Parathyroid adenoma (tissue), 2 donors: ENCODE data around the gene TMCC1.

Source experiments
- H2AFZ ChIP-seq: fragments of 300-600 bp; sonication (generic); one replicate; pipeline ENCODE4 v1.7.0; 2017; ENCODE audit warnings: antibody characterized with exemption, mild to moderate bottlenecking
- H3K27ac ChIP-seq: fragments of 300-600 bp; sonication (generic); one replicate; pipeline ENCODE4 v1.7.0; 2017
- H3K27me3 ChIP-seq: fragments of 300-600 bp; sonication (generic); one replicate; pipeline ENCODE4 v1.7.0; 2017; ENCODE audit warnings: low read length; ENCODE audit not compliant: control insufficient read depth, insufficient read depth
- H3K36me3 ChIP-seq: fragments of 300-600 bp; sonication (generic); one replicate; pipeline ENCODE4 v1.7.0; 2017; ENCODE audit warnings: low read length; ENCODE audit not compliant: control insufficient read depth, insufficient read depth
- H3K4me1 ChIP-seq: fragments of 300-600 bp; sonication (generic); one replicate; pipeline ENCODE4 v1.7.0; 2017; ENCODE audit warnings: control low read depth
- H3K4me2 ChIP-seq: fragments of 300-600 bp; sonication (generic); one replicate; pipeline ENCODE4 v1.7.0; 2017; ENCODE audit warnings: low read length
- H3K4me3 ChIP-seq: fragments of 300-600 bp; sonication (generic); one replicate; pipeline ENCODE4 v1.7.0; 2017; ENCODE audit warnings: low read depth, low read length
- H3K79me2 ChIP-seq: fragments of 300-600 bp; sonication (generic); one replicate; pipeline ENCODE4 v1.7.0; 2017; ENCODE audit warnings: control low read depth
- H3K9ac ChIP-seq: fragments of 300-600 bp; sonication (generic); one replicate; pipeline ENCODE4 v1.7.0; 2017; ENCODE audit warnings: mild to moderate bottlenecking
- H3K9me3 ChIP-seq: fragments of 300-600 bp; sonication (generic); one replicate; pipeline ENCODE4 v1.7.0; 2017; ENCODE audit warnings: low read length; ENCODE audit not compliant: control insufficient read depth
- TF ChIP-seq, protein P1 (sequence below): fragments of 300-600 bp; sonication (generic); IDR thresholded peaks from one replicate; pipeline ENCODE4 v1.7.0; 2017; ENCODE audit warnings: antibody characterized with exemption, mild to moderate bottlenecking
- donor health status: primary hyperparathyroidism.

Gene TMCC1

DNA sequence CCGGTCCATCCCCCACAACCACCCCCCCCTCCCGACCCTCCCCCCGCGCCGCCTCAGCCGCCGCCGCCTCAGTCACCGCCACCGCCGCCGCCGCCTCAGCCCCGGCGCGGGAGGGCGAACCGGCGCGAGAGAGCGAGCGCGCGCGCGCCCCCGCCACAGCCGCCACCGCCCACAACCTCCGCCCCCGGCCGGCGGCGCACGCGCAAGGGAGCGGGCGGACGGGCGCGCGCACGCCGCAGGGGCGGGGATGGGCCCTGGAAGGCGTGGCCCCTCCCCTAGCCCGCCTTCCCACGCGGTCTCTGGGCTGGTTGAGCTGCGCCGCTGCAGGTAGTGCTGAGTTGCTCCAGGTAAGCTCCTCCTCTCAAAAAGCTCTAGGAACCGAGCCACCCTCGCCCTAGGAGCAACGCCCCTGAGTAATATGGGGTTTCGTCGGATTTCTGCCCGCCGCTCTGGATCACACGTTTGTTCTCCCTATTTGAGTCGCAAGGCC is at the start of gene TMCC1:
TMCC1 (minus strand) TSS at position 131 of the 490 bp plus-strand sequence.
- Histone ChIP-seq H3K79me2 (peaks cover 17% of the 10 kb centered on the region), H3K9ac (peak within 1 kb of the TSS; percentile 90), H3K4me3 (peak within 1 kb of the TSS; percentile 98), H3K27ac (peak within 1 kb of the TSS; percentile 95), H3K4me1 (peaks cover 2% of the 10 kb centered on the region), H3K36me3 (no peaks in the 10 kb centered on the region), H3K4me2 (peak within 1 kb of the TSS; percentile 92), H3K27me3 (no peaks in the 10 kb centered on the region), H2AFZ (peak within 1 kb of the TSS; percentile 99), H3K9me3 (no peaks in the 10 kb centered on the region)
- TF ChIP-seq, protein P1, sequence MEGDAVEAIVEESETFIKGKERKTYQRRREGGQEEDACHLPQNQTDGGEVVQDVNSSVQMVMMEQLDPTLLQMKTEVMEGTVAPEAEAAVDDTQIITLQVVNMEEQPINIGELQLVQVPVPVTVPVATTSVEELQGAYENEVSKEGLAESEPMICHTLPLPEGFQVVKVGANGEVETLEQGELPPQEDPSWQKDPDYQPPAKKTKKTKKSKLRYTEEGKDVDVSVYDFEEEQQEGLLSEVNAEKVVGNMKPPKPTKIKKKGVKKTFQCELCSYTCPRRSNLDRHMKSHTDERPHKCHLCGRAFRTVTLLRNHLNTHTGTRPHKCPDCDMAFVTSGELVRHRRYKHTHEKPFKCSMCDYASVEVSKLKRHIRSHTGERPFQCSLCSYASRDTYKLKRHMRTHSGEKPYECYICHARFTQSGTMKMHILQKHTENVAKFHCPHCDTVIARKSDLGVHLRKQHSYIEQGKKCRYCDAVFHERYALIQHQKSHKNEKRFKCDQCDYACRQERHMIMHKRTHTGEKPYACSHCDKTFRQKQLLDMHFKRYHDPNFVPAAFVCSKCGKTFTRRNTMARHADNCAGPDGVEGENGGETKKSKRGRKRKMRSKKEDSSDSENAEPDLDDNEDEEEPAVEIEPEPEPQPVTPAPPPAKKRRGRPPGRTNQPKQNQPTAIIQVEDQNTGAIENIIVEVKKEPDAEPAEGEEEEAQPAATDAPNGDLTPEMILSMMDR, result no peak

DNA sequence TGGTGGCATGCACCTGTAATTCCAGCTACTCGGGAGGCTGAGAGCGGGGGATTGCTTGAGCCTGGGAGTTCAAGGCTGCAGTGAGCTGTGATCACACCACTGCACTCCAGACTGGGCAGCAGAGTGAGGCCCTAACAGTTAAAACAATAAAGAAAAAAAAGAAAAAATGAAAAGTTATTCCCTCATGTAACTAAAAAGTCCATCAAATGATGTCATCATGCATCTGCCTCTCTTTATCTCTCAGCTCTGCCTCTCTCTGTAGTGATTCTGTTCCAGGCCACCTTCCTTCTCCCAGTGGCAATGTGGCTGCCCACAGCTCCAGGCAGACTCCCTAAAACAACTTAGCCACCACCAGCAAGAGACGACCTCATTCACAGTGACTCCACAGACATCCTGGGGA is 49.5 kb upstream of the TMCC1 start:
- H3K4me2 ChIP-seq, result no peak overlapping the region
- H2AFZ ChIP-seq, result no peak overlapping the region
- no peak overlapping the region for H3K4me3 ChIP-seq
- TF ChIP-seq, protein P1, result no peak
- H3K9me3 ChIP-seq, result no peaks in the 10 kb centered on the region
- no peak overlapping the region for H3K9ac ChIP-seq
- H3K36me3 ChIP-seq, result no peaks in the 10 kb centered on the region
- no peaks in the 10 kb centered on the region for H3K4me1 ChIP-seq
- H3K79me2 ChIP-seq, result no peaks in the 10 kb centered on the region
- H3K27ac ChIP-seq, result no peak overlapping the region
- no peaks in the 10 kb centered on the region for H3K27me3 ChIP-seq

DNA sequence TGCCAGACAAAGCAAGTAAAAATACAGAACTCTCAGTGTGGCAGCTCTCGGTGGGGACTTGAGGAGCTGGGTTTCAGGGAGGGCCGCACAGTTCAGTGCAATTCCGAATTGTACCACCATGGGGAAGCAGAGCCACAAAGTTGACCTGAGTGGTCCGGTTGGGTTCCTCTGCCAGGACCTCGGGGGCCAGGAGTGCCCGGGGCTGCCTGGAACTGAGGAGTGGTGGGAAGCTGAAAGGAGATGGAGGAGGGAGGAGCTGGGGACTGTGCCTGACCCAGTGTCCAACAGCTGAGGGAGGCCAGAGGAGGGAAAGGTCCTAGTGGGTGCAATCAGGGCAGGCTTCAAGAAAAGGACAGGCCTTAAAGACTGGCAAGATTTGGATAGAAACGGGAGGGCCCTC is 48.8 kb upstream of the TMCC1 start:
- TF ChIP-seq, protein P1, result peak; percentile 84
- no peak overlapping the region for H3K4me3 ChIP-seq
- no peaks in the 10 kb centered on the region for H3K4me1 ChIP-seq
- no peaks in the 10 kb centered on the region for H3K27me3 ChIP-seq
- no peaks in the 10 kb centered on the region for H3K9me3 ChIP-seq
- H3K36me3 ChIP-seq, result no peaks in the 10 kb centered on the region
- no peak overlapping the region for H2AFZ ChIP-seq
- H3K4me2 ChIP-seq, result no peak overlapping the region
- no peak overlapping the region for H3K9ac ChIP-seq
- H3K79me2 ChIP-seq, result no peaks in the 10 kb centered on the region
- H3K27ac ChIP-seq, result no peak overlapping the region

DNA sequence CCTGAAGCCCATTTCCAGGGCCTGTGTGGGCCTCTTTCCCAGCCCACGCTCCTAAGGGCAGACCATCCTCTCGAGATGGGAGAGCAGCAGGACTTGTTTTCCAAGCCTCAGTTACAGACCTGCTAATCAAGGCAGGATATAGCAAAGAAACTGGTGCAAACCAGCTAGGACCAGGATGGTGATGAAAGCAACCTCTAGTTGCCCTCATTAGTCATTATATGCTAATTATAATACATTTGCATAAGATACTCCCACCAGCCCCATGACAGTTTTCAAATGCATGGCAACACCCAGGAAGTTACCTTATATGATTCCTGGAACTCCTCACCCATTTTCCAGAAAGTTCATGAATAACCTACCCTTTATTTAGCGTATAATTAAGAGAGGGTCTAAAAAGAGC is 46.6 kb upstream of the TMCC1 start:
- Histone ChIP-seq H3K27me3 (no peaks in the 10 kb centered on the region), H3K9me3 (no peaks in the 10 kb centered on the region), H3K79me2 (no peaks in the 10 kb centered on the region), H3K27ac (no peak overlapping the region), H2AFZ (no peak overlapping the region), H3K9ac (no peak overlapping the region), H3K4me1 (no peaks in the 10 kb centered on the region), H3K4me2 (no peak overlapping the region), H3K4me3 (no peak overlapping the region), H3K36me3 (no peaks in the 10 kb centered on the region)
- TF ChIP-seq, protein P1, result no peak
